ENCODE data around the gene GASK1A. TPM values are rescaled to one million over a fixed set of nuclear protein-coding genes. Genes with fewer than 3 reads are reported as not detected.

The GASK1A gene
- total RNA-seq, 1 donor from 2014 or later: 2.1 TPM

- Mint-ChIP-seq H3K9me3 (no peaks in the 10 kb centered on the region), H3K27ac (ENCODE audit: unreplicated experiment) (no peak overlapping the region), H3K36me3 (ENCODE audit: low read depth) (no peaks in the 10 kb centered on the region), H3K27me3 (ENCODE audit: low read depth) (no peaks in the 10 kb centered on the region), H3K4me3 (no peak overlapping the region), H3K4me1 (peaks cover 4% of the 10 kb centered on the region)
- TF ChIP-seq, protein P1, sequence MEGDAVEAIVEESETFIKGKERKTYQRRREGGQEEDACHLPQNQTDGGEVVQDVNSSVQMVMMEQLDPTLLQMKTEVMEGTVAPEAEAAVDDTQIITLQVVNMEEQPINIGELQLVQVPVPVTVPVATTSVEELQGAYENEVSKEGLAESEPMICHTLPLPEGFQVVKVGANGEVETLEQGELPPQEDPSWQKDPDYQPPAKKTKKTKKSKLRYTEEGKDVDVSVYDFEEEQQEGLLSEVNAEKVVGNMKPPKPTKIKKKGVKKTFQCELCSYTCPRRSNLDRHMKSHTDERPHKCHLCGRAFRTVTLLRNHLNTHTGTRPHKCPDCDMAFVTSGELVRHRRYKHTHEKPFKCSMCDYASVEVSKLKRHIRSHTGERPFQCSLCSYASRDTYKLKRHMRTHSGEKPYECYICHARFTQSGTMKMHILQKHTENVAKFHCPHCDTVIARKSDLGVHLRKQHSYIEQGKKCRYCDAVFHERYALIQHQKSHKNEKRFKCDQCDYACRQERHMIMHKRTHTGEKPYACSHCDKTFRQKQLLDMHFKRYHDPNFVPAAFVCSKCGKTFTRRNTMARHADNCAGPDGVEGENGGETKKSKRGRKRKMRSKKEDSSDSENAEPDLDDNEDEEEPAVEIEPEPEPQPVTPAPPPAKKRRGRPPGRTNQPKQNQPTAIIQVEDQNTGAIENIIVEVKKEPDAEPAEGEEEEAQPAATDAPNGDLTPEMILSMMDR (conservative IDR thresholded peaks at IDR 0.05): no peak
- DNase-seq (ENCODE audit: low read depth, low spot score): no peak
Observed at GRCh38 chr3:43001094-43001553, 22.0 kb downstream of the GASK1A start.

DNA sequence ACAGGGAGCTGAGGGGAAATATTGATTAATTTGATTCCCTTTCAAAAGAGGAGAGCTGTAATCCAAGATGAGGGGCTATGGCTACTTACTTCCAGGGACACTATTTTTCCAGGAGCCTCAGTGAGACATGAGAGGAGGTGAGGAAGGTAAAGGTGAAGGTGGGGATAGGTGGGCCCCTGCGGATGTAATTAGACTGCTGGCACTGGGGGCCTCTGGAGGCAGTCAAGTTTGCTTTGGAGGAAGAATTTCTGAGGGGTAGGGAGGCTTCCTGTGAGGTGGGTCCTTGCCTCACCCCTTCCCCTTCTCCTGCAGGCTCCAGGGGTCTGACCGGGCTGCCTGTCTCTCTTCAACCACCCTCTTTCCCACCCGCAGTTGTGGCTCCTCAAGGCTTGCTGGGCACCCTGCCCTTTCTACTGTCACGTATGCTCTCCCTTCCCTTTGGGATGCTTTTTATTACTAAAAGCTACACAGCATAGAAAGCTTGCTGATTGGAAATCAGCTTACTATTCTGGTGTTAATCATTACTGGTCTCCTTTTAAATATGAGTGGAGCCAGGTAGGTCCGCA, 22.5 kb downstream of the GASK1A start:
- TF ChIP-seq, protein P1 (conservative IDR thresholded peaks at IDR 0.05): no peak
- Mint-ChIP-seq H3K4me1 (no peaks in the 10 kb centered on the region), H3K27me3 (ENCODE audit: low read depth) (no peaks in the 10 kb centered on the region), H3K4me3 (no peak overlapping the region), H3K36me3 (ENCODE audit: low read depth) (no peaks in the 10 kb centered on the region), H3K27ac (ENCODE audit: unreplicated experiment) (peak overlapping the region; percentile 28), H3K9me3 (no peaks in the 10 kb centered on the region)
- DNase-seq (ENCODE audit: low read depth, low spot score): no peak

- no peaks in the 10 kb centered on the region for H3K36me3 Mint-ChIP-seq (ENCODE audit: low read depth)
- H3K27me3 Mint-ChIP-seq (ENCODE audit: low read depth): peaks cover 2% of the 10 kb centered on the region
- H3K9me3 Mint-ChIP-seq: no peaks in the 10 kb centered on the region
- H3K4me1 Mint-ChIP-seq: no peaks in the 10 kb centered on the region
- no peak overlapping the region for H3K4me3 Mint-ChIP-seq
- DNase-seq (ENCODE audit: low read depth, low spot score): no peak
- TF ChIP-seq, protein P1 (conservative IDR thresholded peaks at IDR 0.05): no peak
- H3K27ac Mint-ChIP-seq (ENCODE audit: unreplicated experiment): no peak overlapping the region
Observed at GRCh38 chr3:43004282-43004681, 25.2 kb downstream of the GASK1A start.

GRCh38 chr3:43005253-43005652, 26.1 kb downstream of the GASK1A start:
- no peak overlapping the region for H3K27ac Mint-ChIP-seq (ENCODE audit: unreplicated experiment)
- DNase-seq (ENCODE audit: low read depth, low spot score): no peak
- no peaks in the 10 kb centered on the region for H3K4me1 Mint-ChIP-seq
- no peaks in the 10 kb centered on the region for H3K36me3 Mint-ChIP-seq (ENCODE audit: low read depth)
- TF ChIP-seq, protein P1 (conservative IDR thresholded peaks at IDR 0.05): no peak
- no peak overlapping the region for H3K4me3 Mint-ChIP-seq
- no peaks in the 10 kb centered on the region for H3K9me3 Mint-ChIP-seq
- H3K27me3 Mint-ChIP-seq (ENCODE audit: low read depth): peaks cover 2% of the 10 kb centered on the region

DNA sequence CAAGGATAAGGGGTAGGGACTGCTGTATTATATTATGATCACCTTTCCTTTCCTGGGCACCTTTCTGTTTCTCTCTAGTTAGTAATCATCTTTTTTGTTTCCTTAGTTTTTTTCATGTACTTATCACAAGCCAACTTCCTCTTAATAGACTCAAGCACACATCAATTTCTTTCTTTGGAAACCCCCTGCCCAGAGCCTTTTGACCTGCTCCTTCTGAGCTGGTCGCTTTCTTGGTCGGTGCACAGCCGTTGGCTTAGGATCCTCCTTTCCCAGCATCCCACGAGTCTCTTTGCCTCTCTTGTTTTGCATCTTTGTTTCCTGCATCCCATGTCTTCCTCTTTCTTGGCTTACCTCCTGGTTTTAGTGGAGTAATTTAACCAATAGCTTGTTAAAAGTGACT, 26.9 kb downstream of the GASK1A start:
- Mint-ChIP-seq H3K9me3 (no peaks in the 10 kb centered on the region), H3K4me1 (no peaks in the 10 kb centered on the region), H3K27me3 (ENCODE audit: low read depth) (peaks cover 2% of the 10 kb centered on the region), H3K36me3 (ENCODE audit: low read depth) (no peaks in the 10 kb centered on the region), H3K27ac (ENCODE audit: unreplicated experiment) (no peak overlapping the region), H3K4me3 (no peak overlapping the region)
- DNase-seq (ENCODE audit: low read depth, low spot score): no peak
- TF ChIP-seq, protein P1 (conservative IDR thresholded peaks at IDR 0.05): no peak

All from neural crest cell (in vitro differentiated cells).